Suprapubic skin (tissue), 3 donors: Measurements from ENCODE around the gene TMEM164.

Experiments used
- CTCF ChIP-seq, 2 donors: fragments of 200-600 bp in 1 of 2; fragments of 450-650 bp in 1 of 2; sonication (generic) in 1 of 2; IDR thresholded peaks; one replicate each; pipeline ENCODE4 v1.5.1; 2016 to 2019; ENCODE audit warnings: antibody characterized with exemption in 2 of 2, mild to moderate bottlenecking in 1 of 2, moderate library complexity in 1 of 2
- POLR2AphosphoS5 ChIP-seq, 3 donors: sonication (generic); formaldehyde crosslinking; IDR thresholded peaks; one replicate each; pipeline ENCODE4 v1.6.1; 2017; ENCODE audit warnings: antibody characterized with exemption in 3 of 3

GRCh38 chrX:110182362-110182761 lies 179.4 kb downstream of the TMEM164 start:
- no peak for TF ChIP-seq POLR2AphosphoS5 (IDR thresholded peaks at IDR 0.05)
- TF ChIP-seq CTCF (IDR thresholded peaks at IDR 0.05): no peak
